Measurements from ENCODE around the gene SIPA1L3.
A peak's percentile ranks its signal among the peaks of the same experiment; 100 is the strongest.

The SIPA1L3 gene

GRCh38 chr19:38072776-38073750, 166.1 kb downstream of the SIPA1L3 start:
- DNase-seq (ENCODE audit: low spot score) = no peak

DNA sequence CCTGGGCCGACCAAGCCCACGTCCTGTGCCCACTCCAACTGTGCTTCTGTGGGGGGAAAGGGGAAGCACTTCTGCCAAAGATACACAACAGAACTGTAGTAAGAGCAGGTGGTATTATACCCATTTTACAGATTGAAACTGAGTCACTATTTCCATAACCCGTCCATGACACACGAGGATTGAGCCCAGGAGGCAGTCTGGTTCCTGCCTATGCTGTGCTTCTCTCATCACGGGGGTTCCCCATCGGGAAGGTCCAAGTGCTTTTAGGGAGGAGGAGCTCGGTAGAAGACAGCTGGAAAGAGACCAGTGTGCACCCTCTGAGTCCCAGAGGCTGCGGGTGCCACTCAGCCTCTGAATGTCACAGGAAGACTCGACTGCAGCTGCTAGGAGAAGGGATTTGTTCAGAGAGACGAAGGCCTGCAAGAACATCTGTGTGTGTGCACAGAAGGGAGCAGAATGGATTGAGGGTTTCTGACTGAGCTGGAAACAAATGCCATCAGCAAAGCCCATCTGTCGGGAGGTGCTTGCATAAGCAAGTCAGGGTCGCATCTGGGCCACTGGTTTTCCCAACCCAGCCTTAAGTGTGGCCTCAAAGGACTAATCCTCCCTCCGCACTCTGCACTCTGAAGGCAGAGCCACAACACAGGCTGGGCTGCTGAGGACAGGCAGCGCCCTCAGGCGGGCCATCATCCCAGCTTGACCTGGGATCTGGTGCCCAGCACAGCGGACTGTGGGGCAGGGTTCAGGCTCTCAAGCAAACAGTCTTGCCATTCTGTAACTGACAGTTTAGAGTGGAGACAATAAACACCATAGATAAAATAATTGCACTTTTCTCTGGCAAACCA, 167.1 kb downstream of the SIPA1L3 start:
- no peak for DNase-seq (ENCODE audit: low spot score)

GRCh38 chr19:38076337-38076736, 169.3 kb downstream of the SIPA1L3 start:
- no peak for DNase-seq (ENCODE audit: low spot score)

DNA sequence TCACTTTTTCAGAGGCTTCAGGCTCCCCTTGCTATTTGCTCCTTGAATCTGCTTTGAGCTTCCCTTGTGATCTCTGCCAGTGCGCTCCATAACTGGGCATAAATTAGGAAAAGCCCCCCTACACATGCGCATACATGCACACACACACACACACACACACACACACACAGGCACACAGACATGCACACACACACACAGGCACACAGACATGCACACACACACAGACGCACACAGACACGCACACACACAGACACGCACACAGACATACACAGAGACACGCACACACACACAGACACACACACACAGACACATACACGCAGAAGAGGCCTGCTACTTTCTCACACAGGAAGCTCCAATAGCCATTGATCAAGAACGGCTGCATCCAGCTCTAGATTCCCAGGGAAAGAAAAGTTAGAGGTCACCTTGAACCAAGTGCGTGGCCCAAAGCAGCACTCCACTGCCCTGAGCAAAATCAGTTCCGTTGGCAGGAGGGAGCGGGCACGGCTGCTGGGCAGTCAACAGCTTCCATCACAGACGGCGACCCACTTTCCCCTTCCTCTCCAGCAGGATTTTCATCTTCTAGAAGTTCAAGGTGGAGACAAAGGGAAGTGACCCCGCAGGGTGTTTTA, 171.4 kb downstream of the SIPA1L3 start:
- DNase-seq (ENCODE audit: low spot score) = no peak

DNA sequence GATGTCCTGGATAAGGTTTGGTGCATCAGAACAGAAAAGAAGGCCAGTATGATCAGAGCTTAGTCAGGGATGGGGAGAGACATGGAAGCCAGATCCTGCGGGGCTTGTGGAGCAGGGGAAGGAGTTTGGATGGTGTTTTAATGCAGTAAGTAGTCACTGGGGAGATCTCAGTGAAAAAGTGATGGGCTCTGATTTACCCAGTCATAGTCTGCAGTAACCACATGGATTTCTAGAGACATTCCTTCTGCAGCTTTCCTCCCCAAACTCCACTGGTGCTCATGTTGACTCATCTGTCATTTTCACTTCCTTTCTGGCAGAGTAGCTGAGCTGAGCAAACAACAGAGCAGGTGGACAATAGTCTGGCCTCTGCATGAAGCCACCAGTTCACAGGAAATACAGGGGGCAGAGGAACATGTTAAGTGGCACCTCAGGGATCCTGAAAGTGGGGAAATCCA, 172.9 kb downstream of the SIPA1L3 start:
- DNase-seq (ENCODE audit: low spot score) = no peak

GRCh38 chr19:38081547-38082255, 174.7 kb downstream of the SIPA1L3 start:
- no peak for DNase-seq (ENCODE audit: low spot score)

GRCh38 chr19:38082256-38083118, 175.5 kb downstream of the SIPA1L3 start:
- no peak for DNase-seq (ENCODE audit: low spot score)

- no peak for DNase-seq (ENCODE audit: low spot score)
These were observed 177.2 kb downstream of the SIPA1L3 start for GRCh38 chr19:38084196-38084595.

- no peak for DNase-seq (ENCODE audit: low spot score)
These were observed 182.4 kb downstream of the SIPA1L3 start for GRCh38 chr19:38089440-38089839.

DNA sequence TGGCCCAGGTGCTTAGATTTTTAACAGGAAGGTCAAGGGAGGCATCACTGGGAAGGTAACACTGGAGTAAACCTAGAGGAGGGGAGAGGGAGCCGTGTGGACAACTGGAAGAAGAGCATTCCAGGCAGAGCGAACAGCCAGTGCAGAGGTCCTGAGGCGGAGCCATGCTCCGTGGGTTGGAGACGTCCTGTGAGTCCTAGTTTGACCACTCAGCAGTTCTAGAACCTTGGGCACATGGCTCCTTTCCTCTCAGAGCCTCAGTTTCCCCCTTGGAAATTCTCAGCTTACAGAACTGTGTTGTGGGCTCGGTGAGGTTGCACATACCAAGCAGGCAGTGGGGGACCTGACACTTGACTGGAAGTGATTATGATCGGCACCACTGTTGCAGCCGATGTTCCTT, 186.1 kb downstream of the SIPA1L3 start:
- no peak for DNase-seq (ENCODE audit: low spot score)

DNA sequence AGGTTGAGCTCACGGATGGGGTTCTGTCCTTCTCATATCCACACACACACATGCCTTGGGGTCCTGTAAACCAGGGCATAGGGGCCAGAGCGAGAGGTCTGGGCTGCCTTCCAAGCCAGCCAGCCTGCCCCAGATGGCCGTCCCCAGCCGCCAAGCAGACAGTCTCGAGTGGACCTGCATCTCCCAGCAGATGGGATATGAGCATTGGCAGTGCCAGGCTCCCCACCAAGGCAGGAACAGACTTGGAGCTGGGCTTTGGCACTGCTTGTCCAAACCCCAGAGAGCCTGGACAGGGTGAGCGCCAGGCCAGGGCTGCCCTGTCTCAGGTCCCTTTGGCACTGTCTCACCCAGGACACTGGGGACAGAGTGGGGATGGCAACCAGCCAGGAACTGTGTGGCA, 186.6 kb downstream of the SIPA1L3 start:
- DNase-seq (ENCODE audit: low spot score) = no peak

DNA sequence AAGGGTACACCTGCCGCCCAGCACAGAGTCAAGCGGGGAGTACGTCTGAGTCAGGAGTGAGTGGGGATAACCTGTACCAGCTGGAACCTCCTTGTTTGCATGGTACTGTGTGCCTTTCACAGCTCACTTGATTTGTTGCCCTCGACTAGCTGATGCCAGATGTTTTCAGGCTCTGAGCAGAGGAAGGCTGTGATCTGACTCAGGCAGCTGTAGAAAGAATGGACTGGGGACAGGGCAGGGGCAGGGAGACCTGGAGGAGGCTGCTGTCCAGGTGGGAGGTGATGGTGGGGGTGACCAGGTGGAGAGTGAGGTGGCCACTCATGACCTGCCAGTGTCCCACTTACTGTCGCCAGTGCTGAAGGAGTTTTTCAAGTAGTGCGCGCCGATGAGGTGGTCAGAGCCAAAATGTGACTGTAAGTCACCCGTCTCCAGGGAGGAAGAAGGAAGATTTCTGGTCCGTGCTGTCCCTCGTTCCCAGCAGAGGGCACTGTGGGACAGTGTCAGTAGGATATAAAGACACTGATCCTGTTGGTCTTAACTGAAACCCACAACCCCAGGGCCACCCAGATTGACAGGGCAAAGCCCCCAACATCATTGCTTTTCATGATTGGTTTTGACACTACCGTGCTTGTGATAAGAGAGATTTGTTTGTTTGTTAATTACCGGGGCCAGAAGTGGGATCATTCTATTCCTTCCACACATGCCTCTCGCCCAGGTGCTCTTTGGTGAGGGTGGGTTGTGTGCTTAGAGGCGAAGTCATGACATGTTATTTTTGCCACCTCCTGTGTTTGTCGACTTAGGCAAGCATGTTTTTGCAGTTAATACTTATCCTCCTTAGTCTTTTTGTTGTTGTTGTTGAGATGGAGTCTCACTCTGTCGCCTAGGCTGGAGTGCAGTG, 188.7 kb downstream of the SIPA1L3 start:
- DNase-seq (ENCODE audit: low spot score) = peak; percentile 17

DNA sequence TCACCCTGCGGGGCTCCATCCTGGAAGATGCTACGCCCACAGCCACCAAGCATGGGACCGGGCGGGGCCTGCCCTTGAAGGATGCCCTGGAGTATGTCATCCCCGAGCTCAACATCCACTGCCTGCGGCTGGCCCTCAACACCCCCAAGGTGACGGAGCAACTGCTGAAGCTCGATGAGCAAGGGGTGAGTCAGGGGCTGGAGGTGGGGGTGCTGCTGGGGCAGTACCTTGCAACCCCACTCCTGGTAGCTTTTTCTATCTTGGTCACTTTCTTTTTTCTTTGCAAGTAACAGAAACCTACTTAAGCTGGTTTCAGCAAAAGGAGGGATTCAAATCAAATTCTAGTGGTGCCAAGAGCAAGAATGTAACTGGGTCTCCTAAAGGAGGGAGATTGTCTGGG, 193.0 kb downstream of the SIPA1L3 start:
- DNase-seq (ENCODE audit: low spot score) = no peak

DNA sequence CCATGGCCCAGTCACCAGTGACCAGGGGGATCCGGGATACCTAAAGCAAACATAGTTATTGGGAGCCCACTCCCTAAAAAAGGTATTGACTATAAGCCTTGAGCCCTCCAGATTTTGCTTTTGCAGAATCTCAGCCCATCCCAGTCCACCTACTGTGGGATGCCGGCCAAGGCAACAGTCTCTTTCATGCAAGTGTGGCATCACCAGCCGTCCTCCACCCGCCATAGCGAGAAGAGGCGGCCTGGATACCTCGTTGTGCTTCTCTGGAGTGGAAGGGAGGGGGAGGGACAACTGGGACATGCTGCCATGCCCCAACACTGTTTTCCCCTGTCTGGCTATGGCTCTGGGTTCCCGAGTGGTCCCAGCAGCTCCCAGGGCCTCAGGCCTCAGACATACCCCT, 193.6 kb downstream of the SIPA1L3 start:
- no peak for DNase-seq (ENCODE audit: low spot score)

- no peak for DNase-seq (ENCODE audit: low spot score)
These were observed 194.7 kb downstream of the SIPA1L3 start for GRCh38 chr19:38101723-38102122.

DNA sequence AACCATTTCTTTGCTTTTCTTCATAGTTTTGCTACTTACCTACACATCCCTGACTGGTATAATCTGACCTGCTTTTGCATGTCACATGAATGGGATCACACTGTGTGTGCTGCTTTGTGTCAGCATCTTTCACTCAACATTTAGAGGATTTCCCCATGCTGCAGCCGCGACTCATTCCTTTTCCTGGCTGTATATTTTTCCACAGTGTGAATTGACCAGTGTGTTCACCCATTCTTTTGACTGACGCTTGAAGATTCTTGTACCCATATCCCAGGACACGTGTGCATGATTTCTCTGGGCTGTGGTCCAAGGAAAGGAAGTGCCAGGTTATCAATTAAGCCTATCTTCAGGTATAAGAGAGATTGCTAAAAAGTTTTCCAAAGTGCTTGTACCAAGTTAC, 198.6 kb downstream of the SIPA1L3 start:
- no peak for DNase-seq (ENCODE audit: low spot score)

GRCh38 chr19:38107129-38107528, 200.1 kb downstream of the SIPA1L3 start:
- DNase-seq (ENCODE audit: low spot score) = no peak

DNA sequence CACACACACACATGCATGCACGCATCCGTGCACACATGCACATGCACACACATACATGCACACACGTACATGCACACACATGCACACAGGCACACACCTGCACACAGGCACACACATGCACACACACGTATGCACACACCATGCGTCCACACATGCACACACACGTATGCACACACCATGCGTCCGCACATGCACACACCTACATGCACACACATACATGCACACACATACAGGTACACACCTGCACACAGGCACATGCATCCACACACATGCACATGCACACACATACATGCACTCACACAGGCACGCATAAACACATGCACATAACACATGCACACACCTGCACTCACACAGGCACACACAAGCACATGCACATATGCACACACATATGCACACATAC, 204.9 kb downstream of the SIPA1L3 start:
- DNase-seq (ENCODE audit: low spot score) = no peak

- DNase-seq (ENCODE audit: low spot score) = no peak
These were observed 207.6 kb downstream of the SIPA1L3 start for GRCh38 chr19:38114651-38115050.

Measured in hematopoietic multipotent progenitor cell treated with erythropoietin and hydrocortisone succinate and interleukin-3 and kit ligand, for 15 days (in vitro differentiated cells).